ENCODE measurements around the gene SLC7A4. TPM values are rescaled to one million over a fixed set of nuclear protein-coding genes. Genes with fewer than 3 reads are reported as not detected.
A peak's percentile ranks its signal among the peaks of the same experiment; 100 is the strongest.

Gene SLC7A4
- total RNA-seq, 1 donor: 2.2 TPM

- no peak overlapping the region for H3K4me3 ChIP-seq (ENCODE audit: low read depth, low read length)
- no peak for TF ChIP-seq CTCF (IDR thresholded peaks at IDR 0.05; ENCODE audit: insufficient read depth, low read depth, low read length)
- peak; percentile 81 for DNase-seq (ENCODE audit: low read depth)
Measured at GRCh38 chr22:21038405-21038804, 6.0 kb upstream of the SLC7A4 start.

DNA sequence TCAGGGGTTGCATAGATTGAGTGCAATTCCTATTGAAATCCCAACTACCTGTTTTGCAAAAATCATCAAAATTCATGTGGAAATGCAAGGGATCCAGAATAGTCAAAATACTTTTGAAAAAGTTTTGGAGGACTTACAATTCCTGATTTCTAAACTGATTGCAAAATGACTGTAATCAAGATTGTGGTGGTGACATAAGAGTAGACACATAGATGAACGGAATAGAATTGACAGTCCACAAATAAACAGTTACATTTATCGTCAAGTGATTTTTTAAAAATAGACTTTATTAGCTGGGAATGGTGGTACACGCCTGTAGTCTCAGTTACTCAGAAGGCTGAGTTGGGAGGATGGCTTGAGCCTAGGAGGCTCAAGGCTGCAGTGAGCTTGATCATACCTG, 2.6 kb upstream of the SLC7A4 start:
- no peak overlapping the region for H3K4me3 ChIP-seq (ENCODE audit: low read depth, low read length)
- DNase-seq (ENCODE audit: low read depth): no peak

GRCh38 chr22:21033895-21034294, 1.5 kb upstream of the SLC7A4 start:
- TF ChIP-seq CTCF (IDR thresholded peaks at IDR 0.05; ENCODE audit: insufficient read depth, low read depth, low read length): no peak
- H3K4me3 ChIP-seq (ENCODE audit: low read depth, low read length): no peak overlapping the region
- no peak for DNase-seq (ENCODE audit: low read depth)

More for the DNA sequence above, 2.6 kb upstream of the SLC7A4 start:
- TF ChIP-seq CTCF (IDR thresholded peaks at IDR 0.05; ENCODE audit: insufficient read depth, low read depth, low read length): no peak

- TF ChIP-seq CTCF (IDR thresholded peaks at IDR 0.05; ENCODE audit: insufficient read depth, low read depth, low read length): no peak
- DNase-seq (ENCODE audit: low read depth): no peak
- no peak overlapping the region for H3K4me3 ChIP-seq (ENCODE audit: low read depth, low read length)
Measured at GRCh38 chr22:21032868-21033688, 717 bp upstream of the SLC7A4 start.

- TF ChIP-seq CTCF (IDR thresholded peaks at IDR 0.05; ENCODE audit: insufficient read depth, low read depth, low read length): no peak
- peak overlapping the region; percentile 43 for H3K4me3 ChIP-seq (ENCODE audit: low read depth, low read length)
- no peak for DNase-seq (ENCODE audit: low read depth)
Measured at GRCh38 chr22:21031545-21032036, 770 bp downstream of the SLC7A4 start.

DNA sequence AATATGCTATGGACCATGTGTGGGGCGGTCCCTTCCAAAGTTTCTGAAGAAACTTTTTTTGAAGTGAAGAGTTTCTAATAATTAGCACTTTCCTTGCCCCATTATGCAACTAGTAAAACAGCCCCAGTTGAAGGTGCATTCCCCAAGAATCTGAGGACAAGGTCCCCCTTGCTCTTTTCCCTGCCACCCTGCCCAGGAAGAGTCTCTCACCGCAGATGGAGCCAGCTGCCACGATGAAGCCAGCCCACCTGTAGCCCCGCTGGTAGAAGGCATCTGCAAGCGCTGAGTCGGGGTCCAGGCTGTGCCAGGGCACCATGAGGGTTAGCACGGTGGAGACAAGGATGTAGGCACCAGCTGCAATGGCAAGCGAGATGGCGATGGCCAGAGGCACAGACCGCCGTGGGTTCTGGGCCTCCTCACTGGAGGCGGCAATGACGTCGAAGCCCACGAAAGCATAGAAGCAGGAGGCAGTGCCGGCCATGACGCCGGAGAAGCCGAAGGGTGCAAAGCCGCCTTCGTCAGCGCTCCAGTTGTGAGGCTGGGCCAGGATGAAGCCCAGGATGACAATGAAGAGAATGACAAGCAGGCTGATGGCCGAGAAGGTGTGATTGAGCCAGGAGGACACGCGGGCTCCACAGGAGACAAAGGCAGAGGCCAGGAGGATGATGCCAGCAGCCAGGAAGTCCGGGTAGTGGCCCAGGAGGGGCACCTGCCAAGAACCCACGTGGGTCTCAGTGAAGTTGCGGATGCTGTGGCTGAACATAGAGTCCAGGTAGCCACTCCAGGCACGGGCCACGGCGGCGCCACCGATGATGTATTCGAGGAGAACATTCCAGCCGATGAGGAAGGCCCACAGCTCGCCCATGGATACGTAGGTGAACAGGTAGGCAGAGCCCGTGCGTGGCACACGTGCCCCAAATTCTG, 1.5 kb downstream of the SLC7A4 start:
- no peak for TF ChIP-seq CTCF (IDR thresholded peaks at IDR 0.05; ENCODE audit: insufficient read depth, low read depth, low read length)
- DNase-seq (ENCODE audit: low read depth): no peak
- H3K4me3 ChIP-seq (ENCODE audit: low read depth, low read length): no peak overlapping the region
